MCF 10A (cell line): ENCODE measurements around the gene AGBL3. TPM values are rescaled to one million over a fixed set of nuclear protein-coding genes. Genes with fewer than 3 reads are reported as not detected.
"Not testable (repeated sequence)": the region's sequence is repeated elsewhere in the genome, so short reads cannot be mapped to it uniquely, and the experiment has no call there.

Experiments
- BruUV-seq: library from RNA; stranded (reverse); fragments of 400-500 nt; replicated peaks from 2 replicates; lab custom pipeline; 2021; lab: Mats Ljungman, UMichigan
- CTCF ChIA-PET: fragments of 300-600 bp; sonication (Branson Sonifier 250); formaldehyde crosslinking; extraction: SDS; loops from one replicate; lab custom pipeline; 2021; ENCODE audit warnings: antibody characterized with exemption, inconsistent platforms; lab: Yijun Ruan, JAX
- POLR2A ChIA-PET: fragments of 300-600, 350-650 bp; sonication (Branson Sonifier 250); formaldehyde crosslinking; extraction: SDS; loops from one replicate; lab custom pipeline; 2020; ENCODE audit warnings: antibody characterized with exemption, inconsistent platforms; lab: Yijun Ruan, JAX
- DNase-seq: peaks from one replicate; pipeline ENCODE4 v3.0.0-alpha.2; 2018; ENCODE audit not compliant: unreplicated experiment
- H3K27ac Mint-ChIP-seq: one replicate; pipeline ENCODE4 v1.8.0; 2022; ENCODE audit warnings: mild to moderate bottlenecking, low read depth, mixed read lengths; ENCODE audit not compliant: unreplicated experiment
- H3K27me3 Mint-ChIP-seq: one replicate; pipeline ENCODE4 v1.8.0; 2022; ENCODE audit warnings: mixed read lengths; ENCODE audit not compliant: insufficient read depth, unreplicated experiment
- H3K36me3 Mint-ChIP-seq: one replicate; pipeline ENCODE4 v1.8.0; 2022; ENCODE audit warnings: mild to moderate bottlenecking, moderate library complexity, mixed read lengths; ENCODE audit not compliant: insufficient read depth, unreplicated experiment
- H3K4me1 Mint-ChIP-seq: one replicate; pipeline ENCODE4 v1.8.0; 2022; ENCODE audit warnings: mixed read lengths; ENCODE audit not compliant: insufficient read depth, unreplicated experiment
- H3K4me3 Mint-ChIP-seq: one replicate; pipeline ENCODE4 v1.8.0; 2022; ENCODE audit warnings: mild to moderate bottlenecking, moderate library complexity, mixed read lengths; ENCODE audit not compliant: unreplicated experiment
- H3K9me3 Mint-ChIP-seq: one replicate; pipeline ENCODE4 v1.8.0; 2022; ENCODE audit warnings: mixed read lengths; ENCODE audit not compliant: unreplicated experiment
- intact Hi-C: fragments of 100-400 bp; cut with micrococcal nuclease; formaldehyde crosslinking; loops from 2 replicates; pipeline ENCODE4 v1.14.1; 2022
- total RNA-seq: library from RNA; stranded (reverse); gene quantifications from 2 replicates; pipeline ENCODE4 v1.2.3, GENCODE V29; 2022
- TF ChIP-seq, protein P1 (sequence below): fragments of 200-600 bp; IDR thresholded peaks from one replicate; pipeline ENCODE4 v1.8.0; 2022; ENCODE audit warnings: antibody characterized with exemption, mild to moderate bottlenecking; ENCODE audit not compliant: unreplicated experiment

The AGBL3 gene
- total RNA-seq, 1 experiment from 2014 or later: 1.8 TPM

DNA sequence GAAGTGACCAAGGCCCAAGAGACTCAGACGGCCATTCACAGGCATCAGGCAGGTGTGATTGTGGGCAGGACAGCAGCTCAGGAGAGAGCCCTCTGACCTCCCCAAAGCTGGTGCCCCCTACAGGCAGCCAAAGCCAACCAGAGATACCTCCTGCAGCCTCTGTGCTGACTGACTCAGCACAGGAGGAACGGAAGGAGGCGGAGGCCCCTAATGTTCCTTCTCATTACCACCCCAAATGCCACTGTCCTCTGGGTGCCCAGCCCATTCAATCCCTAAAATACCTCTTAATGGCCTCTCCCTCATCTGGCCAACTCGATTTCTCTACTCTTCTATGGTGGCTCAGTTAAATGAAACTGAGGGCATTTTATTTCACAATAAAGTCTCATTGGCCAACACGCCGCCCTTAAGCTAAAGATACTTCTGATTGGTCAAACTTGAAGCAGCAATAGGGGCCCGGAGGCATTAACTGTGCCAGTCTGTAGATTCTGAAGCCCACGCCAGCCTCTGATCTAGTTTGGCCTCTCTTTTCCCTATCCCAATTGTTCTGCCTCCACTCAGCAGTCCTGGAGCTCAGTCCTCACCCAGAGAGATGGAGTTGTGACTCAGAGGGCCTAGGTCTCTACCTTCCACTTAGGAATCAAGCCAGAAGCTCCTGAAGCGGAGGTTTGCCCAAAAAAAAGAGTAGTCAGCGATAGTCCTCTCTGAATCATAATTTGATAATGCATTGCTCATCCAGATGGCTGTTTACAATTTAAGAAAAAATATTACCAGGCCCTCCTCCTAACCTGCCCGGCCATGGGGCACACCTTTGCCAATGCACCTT lies 183.0 kb downstream of the AGBL3 start:
- Mint-ChIP-seq H3K27ac (peak overlapping the region; percentile 88), H3K27me3 (no peaks in the 10 kb centered on the region), H3K36me3 (peaks cover 32% of the 10 kb centered on the region), H3K9me3 (no peaks in the 10 kb centered on the region), H3K4me1 (peaks cover 29% of the 10 kb centered on the region), H3K4me3 (peak overlapping the region; percentile 79)
- POLR2A ChIA-PET: interaction anchor here (0.7 to 4.9 kb wide), 22 partner anchors 9 to 535 kb away, joined by 3 to 78 read pairs (median 4); partner anchors contain the start of genes AGBL3, TMEM140 and WDR91
- TF ChIP-seq, protein P1, sequence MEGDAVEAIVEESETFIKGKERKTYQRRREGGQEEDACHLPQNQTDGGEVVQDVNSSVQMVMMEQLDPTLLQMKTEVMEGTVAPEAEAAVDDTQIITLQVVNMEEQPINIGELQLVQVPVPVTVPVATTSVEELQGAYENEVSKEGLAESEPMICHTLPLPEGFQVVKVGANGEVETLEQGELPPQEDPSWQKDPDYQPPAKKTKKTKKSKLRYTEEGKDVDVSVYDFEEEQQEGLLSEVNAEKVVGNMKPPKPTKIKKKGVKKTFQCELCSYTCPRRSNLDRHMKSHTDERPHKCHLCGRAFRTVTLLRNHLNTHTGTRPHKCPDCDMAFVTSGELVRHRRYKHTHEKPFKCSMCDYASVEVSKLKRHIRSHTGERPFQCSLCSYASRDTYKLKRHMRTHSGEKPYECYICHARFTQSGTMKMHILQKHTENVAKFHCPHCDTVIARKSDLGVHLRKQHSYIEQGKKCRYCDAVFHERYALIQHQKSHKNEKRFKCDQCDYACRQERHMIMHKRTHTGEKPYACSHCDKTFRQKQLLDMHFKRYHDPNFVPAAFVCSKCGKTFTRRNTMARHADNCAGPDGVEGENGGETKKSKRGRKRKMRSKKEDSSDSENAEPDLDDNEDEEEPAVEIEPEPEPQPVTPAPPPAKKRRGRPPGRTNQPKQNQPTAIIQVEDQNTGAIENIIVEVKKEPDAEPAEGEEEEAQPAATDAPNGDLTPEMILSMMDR: peak; percentile 30
- CTCF ChIA-PET: interaction anchor here (0.6 to 1.5 kb wide), 7 partner anchors 33 to 557 kb away, joined by 3 to 4 read pairs (median 3); partner anchors contain the start of gene AGBL3
- intact Hi-C loops: no loop called here
- TSS peak; percentile 33 for BruUV-seq
- peak; percentile 73 for DNase-seq

DNA sequence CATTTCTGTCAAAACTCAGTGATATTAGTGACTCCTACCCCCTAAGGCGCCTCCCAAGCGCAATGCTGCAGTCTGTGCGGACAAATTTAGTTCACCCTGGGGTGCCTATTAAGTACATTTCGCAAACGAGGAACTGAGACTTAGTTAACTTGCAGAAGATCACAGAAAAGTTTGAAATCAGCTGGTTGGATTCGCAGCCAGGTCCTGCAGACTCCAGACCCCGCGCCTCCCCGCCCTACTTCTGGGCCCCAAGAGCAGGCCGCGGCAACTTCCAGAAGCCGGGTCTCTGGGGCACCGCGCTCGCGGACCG lies 183.6 kb downstream of the AGBL3 start:
- POLR2A ChIA-PET: interaction anchor here (0.6 to 4.9 kb wide), 25 partner anchors 10 to 546 kb away, joined by 3 to 78 read pairs (median 4); partner anchors contain the start of genes AGBL3, TMEM140 and WDR91
- no TSS peak for BruUV-seq

DNA sequence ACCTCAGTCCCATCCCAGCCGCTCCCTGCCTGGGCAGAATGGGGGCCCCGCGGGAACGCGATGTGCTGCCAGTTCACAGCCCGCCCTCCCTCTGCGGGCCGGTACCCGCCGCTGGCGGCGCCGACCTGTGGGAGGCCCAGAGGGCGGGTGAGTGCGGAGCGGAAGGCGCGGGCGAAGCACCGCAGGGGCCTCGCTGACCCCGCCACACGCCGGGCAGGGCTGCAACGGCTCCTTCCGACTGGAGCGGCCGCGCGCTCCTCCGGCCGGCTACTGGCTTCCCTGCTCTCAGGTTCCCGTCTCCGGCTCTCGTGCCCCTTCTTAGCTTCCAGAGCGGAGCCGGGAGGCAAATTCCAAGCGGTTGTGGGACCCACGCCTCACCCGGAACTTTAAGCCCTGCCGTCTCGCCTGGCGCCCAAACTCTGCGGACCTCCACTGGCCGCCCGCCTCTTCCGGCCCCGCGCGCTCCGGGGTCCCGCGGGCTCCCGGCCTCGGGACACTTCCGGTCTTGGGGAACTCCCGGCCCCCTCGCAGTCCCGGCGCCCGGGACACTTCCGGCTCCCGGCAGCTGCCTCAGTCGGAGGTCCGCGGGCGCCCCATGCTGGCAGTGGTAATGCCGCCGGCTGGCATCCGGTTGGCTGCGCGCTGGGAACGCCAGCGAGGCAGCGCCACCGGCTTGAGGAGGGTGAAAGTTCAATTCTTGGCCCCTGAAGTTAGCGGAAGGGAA lies 184.1 kb downstream of the AGBL3 start, which contains the start of gene CYREN:
TSS of gene CYREN (minus strand) at position 434 of the 724 bp plus-strand sequence. CDS start 1,785 bp downstream, outside the sequence.
- Mint-ChIP-seq H3K4me1 (peaks cover 34% of the 10 kb centered on the region), H3K36me3 (peaks cover 32% of the 10 kb centered on the region), H3K27ac (peak within 1 kb of the TSS; percentile 88), H3K27me3 (no peaks in the 10 kb centered on the region), H3K4me3 (peak within 1 kb of the TSS; percentile 79), H3K9me3 (no peaks in the 10 kb centered on the region)
- POLR2A ChIA-PET: interaction anchor here (0.6 to 4.9 kb wide), 36 partner anchors 10 to 825 kb away, joined by 3 to 78 read pairs (median 4); partner anchors contain the start of genes AGBL3, BPGM, TMEM140 and WDR91
- CTCF ChIA-PET: interaction anchor here (0.5 to 1.6 kb wide), 22 partner anchors 9 to 1874 kb away, joined by 3 to 8 read pairs (median 3); no protein-coding TSS in a partner anchor
- peak; percentile 95 for DNase-seq
- TF ChIP-seq, protein P1: peak; percentile 44
- BruUV-seq: no TSS peak
- intact Hi-C loops: loop anchor here (1.0 to 10.0 kb wide), 4 partner anchors 41 to 526 kb away; partner anchors contain the start of genes AGBL3, BPGM and WDR91

More for the DNA sequence above, 183.6 kb downstream of the AGBL3 start:
- TF ChIP-seq, protein P1: no peak
- no peak for DNase-seq
- peaks cover 32% of the 10 kb centered on the region for H3K36me3 Mint-ChIP-seq
- no peaks in the 10 kb centered on the region for H3K9me3 Mint-ChIP-seq
- intact Hi-C loops: loop anchor here (1.0 to 10.0 kb wide), 4 partner anchors 41 to 525 kb away; partner anchors contain the start of genes AGBL3, BPGM and WDR91
- peaks cover 32% of the 10 kb centered on the region for H3K4me1 Mint-ChIP-seq
- H3K27ac Mint-ChIP-seq: peak overlapping the region; percentile 88
- peak overlapping the region; percentile 79 for H3K4me3 Mint-ChIP-seq
- CTCF ChIA-PET: interaction anchor here (0.5 to 1.5 kb wide), 11 partner anchors 9 to 558 kb away, joined by 3 to 6 read pairs (median 4); partner anchors contain the start of gene AGBL3
- H3K27me3 Mint-ChIP-seq: no peaks in the 10 kb centered on the region

DNA sequence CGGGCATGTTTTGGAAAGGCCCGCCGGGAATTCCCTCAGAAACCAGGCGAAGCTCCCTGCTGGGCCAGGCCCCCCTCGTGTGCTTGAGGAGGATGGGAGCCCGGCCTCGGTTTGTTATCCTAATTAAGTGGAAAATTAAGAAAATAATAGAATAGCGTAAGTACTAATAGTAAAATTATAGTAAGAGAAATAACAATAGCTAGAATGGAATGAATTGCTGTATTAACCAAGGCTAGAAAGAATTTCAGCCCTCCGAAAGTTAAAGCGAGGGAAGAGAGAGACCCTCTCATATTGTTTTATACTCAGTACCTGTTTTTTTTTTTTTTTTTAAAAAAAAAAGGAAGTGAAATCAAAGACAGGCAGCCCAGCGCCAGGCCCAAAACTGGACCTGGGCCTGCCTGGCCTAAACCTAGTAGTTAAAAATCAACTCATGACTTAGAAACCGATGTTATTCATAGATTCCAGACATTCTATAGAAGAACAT lies 184.7 kb downstream of the AGBL3 start:
- not testable (repeated sequence) for BruUV-seq, DNase-seq, H3K27me3 Mint-ChIP-seq, H3K9me3 Mint-ChIP-seq
- CTCF ChIA-PET: interaction anchor here (0.6 to 2.1 kb wide), 19 partner anchors 8 to 1875 kb away, joined by 3 to 8 read pairs (median 3); no protein-coding TSS in a partner anchor
- H3K36me3 Mint-ChIP-seq: peaks cover 32% of the 10 kb centered on the region
- POLR2A ChIA-PET: interaction anchor here (0.6 to 4.9 kb wide), 37 partner anchors 9 to 824 kb away, joined by 3 to 78 read pairs (median 4); partner anchors contain the start of genes AGBL3, BPGM, TMEM140 and WDR91
- H3K4me3 Mint-ChIP-seq: peak overlapping the region; percentile 79
- intact Hi-C loops: loop anchor here (1.0 to 10.0 kb wide), 4 partner anchors 40 to 526 kb away; partner anchors contain the start of genes AGBL3, BPGM and WDR91
- peak overlapping the region; percentile 88 for H3K27ac Mint-ChIP-seq
- H3K4me1 Mint-ChIP-seq: peaks cover 38% of the 10 kb centered on the region

DNA sequence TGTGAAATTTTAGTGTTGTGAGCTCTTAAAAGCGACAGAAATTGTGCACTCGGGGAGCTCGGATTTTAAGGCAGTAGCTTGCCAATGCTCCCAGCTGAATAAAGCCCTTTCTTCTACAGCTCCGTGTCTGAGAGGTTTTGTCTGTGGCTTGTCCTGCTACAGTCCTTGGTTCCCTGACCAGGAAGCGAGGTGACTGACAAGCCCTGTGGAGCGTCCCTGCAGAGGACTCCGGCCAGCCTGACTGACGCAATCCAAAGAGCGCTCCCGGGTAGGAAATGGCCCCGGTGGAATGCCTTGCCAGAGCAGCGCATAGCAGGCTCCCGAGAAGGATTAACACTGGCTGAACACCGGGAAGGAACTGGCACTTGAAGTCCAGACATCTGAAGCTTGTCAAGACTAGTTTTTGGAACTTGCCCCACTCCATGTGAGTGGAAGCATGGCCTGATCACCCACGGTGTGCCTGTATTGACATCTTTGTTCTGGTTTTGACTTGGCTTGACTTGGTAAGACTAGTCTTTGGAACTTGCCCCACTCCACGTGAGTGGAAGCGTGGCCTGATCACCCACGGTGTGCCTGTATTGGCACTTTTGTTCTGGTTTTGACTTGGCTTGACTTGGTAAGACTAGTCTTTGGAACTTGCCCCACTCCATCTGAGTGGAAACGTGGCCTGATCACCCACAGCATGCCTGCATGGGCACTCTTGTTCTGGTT lies 185.4 kb downstream of the AGBL3 start:
- POLR2A ChIA-PET: interaction anchor here (0.6 to 4.9 kb wide), 22 partner anchors 8 to 560 kb away, joined by 3 to 78 read pairs (median 5); partner anchors contain the start of genes AGBL3, BPGM, TMEM140 and WDR91
- peaks cover 27% of the 10 kb centered on the region for H3K36me3 Mint-ChIP-seq
- peak; percentile 77 for DNase-seq

More for the DNA sequence above, 185.4 kb downstream of the AGBL3 start:
- CTCF ChIA-PET: interaction anchor here (0.6 to 2.1 kb wide), 11 partner anchors 8 to 1346 kb away, joined by 3 to 8 read pairs (median 3); no protein-coding TSS in a partner anchor
- BruUV-seq: TSS peak; percentile 59
- Mint-ChIP-seq H3K27ac (peak overlapping the region; percentile 88), H3K4me3 (peak overlapping the region; percentile 79), H3K4me1 (peaks cover 45% of the 10 kb centered on the region)
- intact Hi-C loops: loop anchor here (5.0 to 10.0 kb wide), 2 partner anchors 219 to 527 kb away; partner anchors contain the start of gene BPGM
- H3K27me3 Mint-ChIP-seq, H3K9me3 Mint-ChIP-seq: not testable (repeated sequence)
